ENCODE measurements around the gene FOXL3. TPM values are rescaled to one million over a fixed set of nuclear protein-coding genes. Genes with fewer than 3 reads are reported as not detected.

FOXL3 gene
- total RNA-seq, 4 donors from 2014 or later = not detected

DNA sequence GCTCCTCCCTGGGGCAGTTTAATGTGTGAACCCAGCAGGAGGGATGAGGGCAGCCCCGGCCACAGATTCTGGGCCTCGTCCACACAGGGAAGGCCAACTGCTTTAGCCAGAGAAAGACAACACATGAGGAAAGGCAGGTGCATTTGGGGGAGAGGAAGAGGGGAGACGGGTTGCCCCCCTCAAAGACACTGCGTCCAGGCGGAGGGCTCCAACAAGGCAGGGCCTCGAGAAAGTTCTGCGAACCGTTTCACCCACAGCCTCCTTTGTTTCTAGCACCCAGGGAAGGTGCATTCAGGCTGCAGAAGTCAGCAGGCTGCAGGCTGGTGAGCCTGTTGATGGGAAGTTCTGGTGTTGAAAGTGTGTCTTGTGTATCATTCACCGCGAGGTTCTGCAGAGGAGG is 10.1 kb downstream of the FOXL3 start:
- no peaks in the 10 kb centered on the region for H3K36me3 ChIP-seq
- H3K27ac ChIP-seq = no peak overlapping the region
- no peak overlapping the region for H3K4me3 ChIP-seq
- peaks cover 0 to 5% of the 10 kb centered on the region in 2 donors for H3K27me3 ChIP-seq
- TF ChIP-seq, protein P1, sequence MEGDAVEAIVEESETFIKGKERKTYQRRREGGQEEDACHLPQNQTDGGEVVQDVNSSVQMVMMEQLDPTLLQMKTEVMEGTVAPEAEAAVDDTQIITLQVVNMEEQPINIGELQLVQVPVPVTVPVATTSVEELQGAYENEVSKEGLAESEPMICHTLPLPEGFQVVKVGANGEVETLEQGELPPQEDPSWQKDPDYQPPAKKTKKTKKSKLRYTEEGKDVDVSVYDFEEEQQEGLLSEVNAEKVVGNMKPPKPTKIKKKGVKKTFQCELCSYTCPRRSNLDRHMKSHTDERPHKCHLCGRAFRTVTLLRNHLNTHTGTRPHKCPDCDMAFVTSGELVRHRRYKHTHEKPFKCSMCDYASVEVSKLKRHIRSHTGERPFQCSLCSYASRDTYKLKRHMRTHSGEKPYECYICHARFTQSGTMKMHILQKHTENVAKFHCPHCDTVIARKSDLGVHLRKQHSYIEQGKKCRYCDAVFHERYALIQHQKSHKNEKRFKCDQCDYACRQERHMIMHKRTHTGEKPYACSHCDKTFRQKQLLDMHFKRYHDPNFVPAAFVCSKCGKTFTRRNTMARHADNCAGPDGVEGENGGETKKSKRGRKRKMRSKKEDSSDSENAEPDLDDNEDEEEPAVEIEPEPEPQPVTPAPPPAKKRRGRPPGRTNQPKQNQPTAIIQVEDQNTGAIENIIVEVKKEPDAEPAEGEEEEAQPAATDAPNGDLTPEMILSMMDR (IDR thresholded peaks at IDR 0.05) = no peak
- no peak for TF ChIP-seq POLR2A (IDR thresholded peaks at IDR 0.05)
- DNase-seq = no peak
- no peaks in the 10 kb centered on the region for H3K9me3 ChIP-seq
- H3K4me1 ChIP-seq = no peaks in the 10 kb centered on the region
- intact Hi-C loops (cut with DNase I; ENCODE audit: low total_unique reads) = no loop called here

DNA sequence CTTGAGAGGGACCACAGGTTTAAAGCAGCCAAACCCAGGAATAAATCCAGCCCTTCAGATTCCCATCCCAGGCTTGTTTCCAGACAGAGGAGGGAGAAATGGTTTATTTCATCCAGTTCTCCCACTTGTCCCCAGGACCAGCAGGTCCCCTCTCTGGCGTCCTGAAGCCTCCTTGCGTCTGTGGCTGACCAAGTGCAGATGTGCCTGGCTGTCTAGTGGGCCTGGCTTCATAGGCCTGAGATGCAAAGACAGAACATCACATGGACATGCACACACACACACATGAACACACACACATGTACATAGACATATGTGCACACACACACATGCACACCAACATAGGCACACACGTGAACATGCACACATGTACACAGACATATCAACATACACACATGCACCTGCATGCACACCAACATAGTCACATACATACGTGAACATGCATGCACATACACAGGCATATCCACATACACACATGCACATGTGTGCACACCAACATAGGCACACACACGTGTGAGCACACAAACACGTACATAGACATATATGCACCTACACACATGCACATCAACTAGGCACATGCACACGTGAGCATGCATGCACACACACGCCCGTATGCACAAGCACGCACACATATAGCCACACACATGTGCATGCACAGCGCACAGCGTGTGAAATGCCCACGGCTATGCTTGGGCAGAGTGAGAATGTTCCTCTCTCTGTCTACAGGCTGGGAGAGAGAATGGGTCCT is 10.7 kb downstream of the FOXL3 start:
- TF ChIP-seq POLR2A (IDR thresholded peaks at IDR 0.05) = no peak
- TF ChIP-seq, protein P1 (IDR thresholded peaks at IDR 0.05) = no peak
- Histone ChIP-seq H3K4me3 (no peak overlapping the region), H3K9me3 (no peaks in the 10 kb centered on the region), H3K27me3 (no peaks in the 10 kb centered on the region), H3K27ac (no peak overlapping the region), H3K4me1 (no peaks in the 10 kb centered on the region), H3K36me3 (no peaks in the 10 kb centered on the region)
- DNase-seq = no peak
- intact Hi-C loops (cut with DNase I; ENCODE audit: low total_unique reads) = no loop called here

DNA sequence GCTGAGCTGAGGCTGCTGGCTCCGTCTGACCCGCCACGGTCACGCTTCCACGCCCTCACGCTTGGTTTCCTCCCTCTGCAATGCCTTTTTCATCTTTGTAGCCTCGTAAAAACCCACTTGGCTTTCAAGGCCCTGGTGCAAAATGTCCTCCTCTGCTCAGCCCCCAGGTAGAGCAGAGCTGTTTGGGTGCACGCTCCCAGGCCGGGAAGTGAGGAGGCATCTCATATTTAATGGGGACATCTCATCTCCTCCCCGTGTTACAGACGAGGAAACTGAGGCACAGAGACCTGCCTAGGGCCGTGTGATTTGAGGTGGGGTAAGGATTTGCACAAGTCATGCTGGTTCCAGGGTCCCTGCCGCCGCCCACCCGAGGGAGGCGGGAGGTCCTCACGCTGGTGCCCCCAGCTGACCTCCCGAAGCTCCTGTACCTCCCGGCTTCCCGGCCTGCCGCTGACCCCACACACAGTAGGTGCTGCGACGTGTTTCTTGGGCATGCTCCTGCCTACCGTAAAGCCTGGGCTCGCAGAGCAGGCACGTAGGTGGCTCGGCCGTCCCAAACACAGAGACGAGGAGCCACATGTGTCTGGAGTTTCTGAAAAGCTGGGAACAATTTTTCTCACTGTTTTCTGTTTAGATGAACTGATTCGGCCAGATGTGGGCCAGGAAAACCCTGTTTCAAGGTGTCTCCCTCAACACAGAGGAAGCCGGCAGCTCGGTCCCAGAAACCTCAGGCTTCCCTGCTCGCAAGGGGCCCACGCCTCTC is 11.5 kb downstream of the FOXL3 start:
- intact Hi-C loops (cut with DNase I; ENCODE audit: low total_unique reads) = no loop called here
- TF ChIP-seq POLR2A (IDR thresholded peaks at IDR 0.05) = no peak
- TF ChIP-seq, protein P1 (IDR thresholded peaks at IDR 0.05) = no peak
- DNase-seq = no peak

DNA sequence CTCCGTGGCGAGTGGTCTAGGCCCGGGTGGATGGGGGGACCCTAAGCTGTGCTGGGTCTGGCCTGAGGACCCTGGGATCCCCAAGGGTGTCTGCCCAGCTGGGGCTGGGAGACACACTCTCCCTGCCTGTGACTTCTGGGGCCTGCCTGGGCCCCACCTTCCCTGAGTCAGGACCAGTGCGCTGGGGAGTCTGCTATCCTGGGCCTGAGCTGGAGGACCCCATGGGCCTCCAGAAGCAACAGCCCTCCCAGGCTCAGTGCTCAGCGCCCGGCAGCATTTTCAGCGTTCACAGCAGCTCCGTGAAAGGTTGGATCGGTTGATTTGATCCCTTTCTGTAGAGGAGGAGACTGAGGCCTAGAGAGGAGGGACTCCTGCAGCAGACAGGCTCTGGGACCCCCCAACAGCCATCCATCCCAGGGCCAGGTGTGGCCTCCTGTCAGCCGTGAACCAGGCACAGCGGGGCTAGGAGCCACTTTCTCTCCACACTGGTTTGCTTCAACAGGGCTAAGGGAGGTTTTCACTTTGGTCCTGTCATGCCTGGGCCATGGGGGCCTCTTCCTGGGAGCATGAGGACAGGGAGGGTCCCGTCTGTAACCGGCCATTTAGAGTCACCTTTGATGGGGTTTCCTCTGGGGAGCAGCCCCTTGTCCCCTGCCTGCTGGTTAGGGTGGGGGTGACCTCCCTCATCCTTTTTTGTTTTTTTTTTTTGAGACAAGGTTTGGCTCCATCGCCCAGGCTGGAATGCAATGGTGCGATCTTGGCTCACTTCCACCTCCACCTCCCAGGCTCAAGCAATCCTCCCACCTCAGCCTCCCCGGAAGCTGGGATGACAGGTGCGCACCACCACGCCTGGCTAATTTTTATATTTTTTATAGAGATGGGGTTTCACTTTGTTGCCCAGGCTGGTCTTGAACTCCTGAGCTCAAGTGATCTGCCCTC is 12.4 kb downstream of the FOXL3 start:
- H3K27ac ChIP-seq = no peak overlapping the region
- no peak overlapping the region for H3K4me3 ChIP-seq
- no peaks in the 10 kb centered on the region for H3K9me3 ChIP-seq
- DNase-seq = no peak
- H3K36me3 ChIP-seq = no peaks in the 10 kb centered on the region
- TF ChIP-seq POLR2A (IDR thresholded peaks at IDR 0.05) = no peak
- TF ChIP-seq, protein P1 (IDR thresholded peaks at IDR 0.05) = no peak
- intact Hi-C loops (cut with DNase I; ENCODE audit: low total_unique reads) = no loop called here
- no peaks in the 10 kb centered on the region for H3K4me1 ChIP-seq
- no peaks in the 10 kb centered on the region for H3K27me3 ChIP-seq

More for the DNA sequence above, 11.5 kb downstream of the FOXL3 start:
- Histone ChIP-seq H3K36me3 (no peaks in the 10 kb centered on the region), H3K27ac (no peak overlapping the region), H3K4me3 (no peak overlapping the region), H3K9me3 (no peaks in the 10 kb centered on the region), H3K4me1 (no peaks in the 10 kb centered on the region), H3K27me3 (no peaks in the 10 kb centered on the region)

Measured in uterus (tissue), 4 donors.